HepG2 (cell line): Measurements from ENCODE around the gene PJA2. TPM values are rescaled to one million over a fixed set of nuclear protein-coding genes. Genes with fewer than 3 reads are reported as not detected.

Experiments
- ATAC-seq: fragments of 200-7000 bp; cut with Tn5 transposase; 3 replicates; pipeline ENCODE4 v1.9.1; 2020; ENCODE audit warnings: mild to moderate bottlenecking, moderate library complexity
- BruUV-seq: library from RNA; stranded (reverse); fragments of 400-500 nt; replicated peaks from 2 replicates; lab custom pipeline; 2021; lab: Mats Ljungman, UMichigan
- CTCF ChIA-PET: fragments of 300-600 bp; formaldehyde crosslinking; extraction: SDS; loops from one replicate; lab custom pipeline; 2021; ENCODE audit warnings: low total read pairs, inconsistent platforms, low intra/inter-chr PET ratio; lab: Yijun Ruan, JAX
- POLR2A ChIA-PET: fragments of 350-600 bp; sonication (Branson Sonifier 250); formaldehyde crosslinking; loops from one replicate; lab custom pipeline; 2020; ENCODE audit warnings: antibody characterized with exemption, inconsistent platforms; lab: Yijun Ruan, JAX
- DNase-seq: peaks from one replicate; pipeline ENCODE4 v3.0.0-alpha.2; 2015; ENCODE audit warnings: low spot score
- FAIRE-seq: peaks from 3 replicates; lab custom pipeline; 2011; peaks lifted over from hg19 to GRCh38; lab: Jason Lieb, UNC
- H2AFZ ChIP-seq: one replicate; pipeline ENCODE4 v1.6.1; 2011; ENCODE audit warnings: low read length, inconsistent platforms
- H3K27ac ChIP-seq: fragments of 300-600 bp; 3 replicates; pipeline ENCODE4 v1.8.0; 2011; ENCODE audit warnings: mixed run types, mild to moderate bottlenecking, mixed read lengths, low read length, inconsistent platforms; ENCODE audit not compliant: insufficient read depth; ENCODE audit errors: extremely low read length
- H3K27me3 ChIP-seq, 2 experiments: fragments of 200-600 bp in 1 of 2; 2 replicates in 1 of 2; 3 replicates in 1 of 2; pipeline versions ENCODE4 v1.6.0 to v1.8.0; 2011; ENCODE audit warnings: low read length in 2 of 2, mild to moderate bottlenecking in 2 of 2, moderate library complexity in 2 of 2, inconsistent platforms in 1 of 2; ENCODE audit not compliant: insufficient read depth in 2 of 2, control insufficient read depth in 1 of 2
- H3K36me3 ChIP-seq, 2 experiments: fragments of 200-600 bp in 1 of 2; replicated peaks in 1 of 2; 2 replicates in 1 of 2; 3 replicates in 1 of 2; pipeline versions ENCODE4 v1.5.1 to v1.8.0; 2011; ENCODE audit warnings: low read length in 2 of 2, inconsistent platforms in 1 of 2; ENCODE audit not compliant: insufficient read depth in 2 of 2, control insufficient read depth in 1 of 2
- H3K4me1 ChIP-seq: 2 replicates; pipeline ENCODE4 v1.5.1; 2012; ENCODE audit warnings: low read length, inconsistent platforms; ENCODE audit not compliant: insufficient read depth
- H3K4me2 ChIP-seq: 2 replicates; pipeline ENCODE4 v1.6.0; 2011; ENCODE audit warnings: low read depth, low read length, inconsistent platforms
- H3K4me3 ChIP-seq, 3 experiments: fragments of 200-600 bp in 1 of 3; sonication (generic), shearing (Covaris generic) in 1 of 3; replicated peaks in 1 of 3; 2 replicates each; pipeline ENCODE4 v1.5.1; 2011 to 2016; ENCODE audit warnings: low read length in 3 of 3, inconsistent platforms in 2 of 3, low read depth in 2 of 3, mild to moderate bottlenecking in 2 of 3, control low read depth in 1 of 3, mixed read lengths in 1 of 3; ENCODE audit not compliant: insufficient read depth in 1 of 3
- H3K79me2 ChIP-seq: one replicate; pipeline ENCODE4 v1.6.1; 2011; ENCODE audit warnings: low read length, inconsistent platforms; ENCODE audit not compliant: insufficient read depth
- H3K9ac ChIP-seq: 2 replicates; pipeline ENCODE4 v1.6.0; 2011; ENCODE audit warnings: mild to moderate bottlenecking, low read depth, low read length, inconsistent platforms; ENCODE audit not compliant: insufficient read depth
- H3K9me3 ChIP-seq: 2 replicates; pipeline ENCODE4 v1.5.1; 2012; ENCODE audit warnings: mild to moderate bottlenecking, low read length
- H4K20me1 ChIP-seq: 2 replicates; pipeline ENCODE4 v1.6.0; 2011; ENCODE audit warnings: inconsistent platforms, mild to moderate bottlenecking, low read length, moderate library complexity; ENCODE audit not compliant: insufficient read depth
- CCAR2 ChIP-seq: fragments of 200-400 bp; formaldehyde crosslinking; optimal IDR thresholded peaks from 2 replicates; pipeline ENCODE3; 2018; ENCODE audit warnings: low read depth, mild to moderate bottlenecking, low read length, moderate library complexity
- CENPT ChIP-seq: sonication (generic); formaldehyde crosslinking; IDR thresholded peaks from 2 replicates; pipeline ENCODE4 v1.8.0; 2022; ENCODE audit warnings: low read depth, mild to moderate bottlenecking, moderate library complexity, missing genetic modification reagents
- CENPX ChIP-seq: sonication (generic); formaldehyde crosslinking; IDR thresholded peaks from 2 replicates; pipeline ENCODE4 v1.9.0; 2021; ENCODE audit warnings: mild to moderate bottlenecking, missing genetic modification reagents, moderate library complexity
- KMT2B ChIP-seq: IDR thresholded peaks from 2 replicates; pipeline ENCODE4 v1.6.1; 2016; ENCODE audit warnings: missing genetic modification reagents, missing compliant biosample characterization
- MTA1 ChIP-seq: sonication (generic); formaldehyde crosslinking; IDR thresholded peaks from 2 replicates; pipeline ENCODE4 v1.4.0; 2020; ENCODE audit warnings: missing genetic modification reagents, mild to moderate bottlenecking, borderline replicate concordance
- SMAD9 ChIP-seq: sonication (generic); formaldehyde crosslinking; IDR thresholded peaks from 2 replicates; pipeline ENCODE4 v1.5.1; 2020; ENCODE audit warnings: mild to moderate bottlenecking, missing genetic modification reagents
- TSC22D2 ChIP-seq: sonication (generic); formaldehyde crosslinking; IDR thresholded peaks from 2 replicates; pipeline ENCODE4 v1.5.1; 2020; ENCODE audit warnings: missing genetic modification reagents, mild to moderate bottlenecking, borderline replicate concordance
- WIZ ChIP-seq: sonication (generic); formaldehyde crosslinking; IDR thresholded peaks from 2 replicates; pipeline ENCODE4 v1.5.1; 2020; ENCODE audit warnings: mild to moderate bottlenecking, missing genetic modification reagents
- YEATS4 ChIP-seq: sonication (generic); formaldehyde crosslinking; IDR thresholded peaks from 2 replicates; pipeline ENCODE4 v1.4.0; 2020; ENCODE audit warnings: missing genetic modification reagents, borderline replicate concordance
- ZNF446 ChIP-seq: sonication (generic); formaldehyde crosslinking; IDR thresholded peaks from 2 replicates; pipeline ENCODE4 v1.5.0; 2020; ENCODE audit warnings: mild to moderate bottlenecking, missing genetic modification reagents
- ZNF83 ChIP-seq: sonication (generic); formaldehyde crosslinking; IDR thresholded peaks from 2 replicates; pipeline ENCODE4 v1.4.0; 2020; ENCODE audit warnings: missing genetic modification reagents, mild to moderate bottlenecking, borderline replicate concordance
- WGBS: methylation state at CpG from one replicate; pipeline ENCODE4 v1.1.6; 2017; ENCODE audit warnings: low lambda C conversion rate; 5-methylcytosine and 5-hydroxymethylcytosine counted together
- in situ Hi-C: cut with HindIII; loops from 2 replicates; pipeline ENCODE4 v1.10.0; 2017; ENCODE audit warnings: low pct_unique_long_range_greater_than_20kb; ENCODE audit not compliant: extremely low pct_ligation_motif_present
- intact Hi-C: fragments of 100-400 bp; cut with micrococcal nuclease; formaldehyde crosslinking; loops from one replicate; pipeline ENCODE4 v1.10.0; 2022; ENCODE audit not compliant: unreplicated experiment
- polyA plus RNA-seq, 8 experiments: library from polyadenylated mRNA; depleted of rRNA in 3 of 8; stranded (reverse) in 7 of 8; unstranded in 1 of 8; fragments of >200 nt; fragmentation: Illumina TruSeq in 4 of 8; extraction: Trizol in 4 of 8; gene quantifications; 2 replicates each; pipeline versions ENCODE4 v1.2.1 to v1.2.3, GENCODE V29; 2011 to 2016; ENCODE audit warnings: low read depth in 4 of 8, missing spikeins in 1 of 8, mixed read lengths in 1 of 8; ENCODE audit not compliant: insufficient read depth in 1 of 8
- total RNA-seq, 5 experiments: library from RNA; depleted of rRNA; stranded (reverse); fragments of >200 nt; fragmentation: Illumina TruSeq; extraction: Trizol; gene quantifications; 2 replicates each; pipeline ENCODE4 v1.2.3, GENCODE V29; 2016; ENCODE audit warnings: low read depth in 1 of 5
- TF ChIP-seq, protein P1 (sequence below): IDR thresholded peaks from 2 replicates; pipeline ENCODE4 v1.6.1; 2016; ENCODE audit warnings: missing genetic modification reagents, missing compliant biosample characterization
- TF ChIP-seq, protein P2 (sequence below): sonication (generic); formaldehyde crosslinking; IDR thresholded peaks from 2 replicates; pipeline ENCODE4 v1.9.0; 2021; ENCODE audit warnings: missing genetic modification reagents, borderline replicate concordance

PJA2 gene
- total and polyA plus RNA-seq, 2 of the 13 experiments (the other 11 are each of a cell fraction or from before 2014, with no cell fraction given): 39.4 to 41.4 TPM

DNA sequence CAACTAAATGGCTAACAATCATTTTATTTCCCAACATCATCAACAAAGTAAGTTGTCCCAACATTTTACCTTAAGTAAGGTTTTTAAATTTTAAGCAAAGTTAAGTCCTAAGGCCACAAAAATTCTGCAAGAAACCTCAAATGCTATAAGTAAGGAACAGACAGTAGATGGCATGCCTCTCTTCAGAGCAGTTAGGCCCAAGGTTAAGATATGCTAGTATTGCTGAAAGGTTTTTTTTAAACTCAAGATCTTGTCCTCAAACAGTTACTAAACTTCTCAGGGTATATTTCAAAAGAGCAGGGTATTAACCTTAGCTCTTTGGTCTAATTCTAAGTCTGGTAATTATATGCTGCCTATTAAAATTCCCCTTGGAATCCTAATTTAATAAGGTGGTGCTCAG is 35.1 kb downstream of the PJA2 start (continued):
- no peak for TF ChIP-seq MTA1 (CRISPR knock-in tag)
- TF ChIP-seq, all 625 proteins: peak for 0

DNA sequence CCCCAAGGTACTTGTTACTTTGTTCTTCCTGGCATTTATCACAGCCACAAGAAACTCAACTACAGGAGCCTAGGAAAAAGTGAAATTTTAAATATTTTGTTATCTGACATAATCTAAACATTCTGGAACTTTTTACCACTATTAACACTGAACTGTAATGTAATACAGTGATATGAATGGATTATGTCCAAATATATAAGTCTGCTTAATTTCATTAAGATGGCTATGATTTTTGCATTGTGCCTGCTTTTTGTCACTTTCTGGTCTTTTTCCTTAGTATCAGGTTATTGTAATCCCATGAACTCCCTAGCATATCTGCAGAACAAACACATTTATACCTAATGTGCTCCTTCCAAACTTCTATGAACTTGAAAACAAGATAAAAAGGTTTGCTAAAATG is 35.8 kb downstream of the PJA2 start:
- no TSS peak for BruUV-seq
- peaks cover 3% of the 10 kb centered on the region; the same call in 1 of the 2 replicates for H3K9me3 ChIP-seq
- FAIRE-seq (no peak), DNase-seq (no peak)
- no peak overlapping the region for H3K9ac ChIP-seq
- no peaks in the 10 kb centered on the region for H4K20me1 ChIP-seq
- H3K36me3 ChIP-seq: peaks cover 12 to 18% of the 10 kb centered on the region in 2 experiments; a peak in 4 of 5 replicates
- no peak for TF ChIP-seq TSC22D2 (CRISPR knock-in tag)
- TF ChIP-seq, protein P1, sequence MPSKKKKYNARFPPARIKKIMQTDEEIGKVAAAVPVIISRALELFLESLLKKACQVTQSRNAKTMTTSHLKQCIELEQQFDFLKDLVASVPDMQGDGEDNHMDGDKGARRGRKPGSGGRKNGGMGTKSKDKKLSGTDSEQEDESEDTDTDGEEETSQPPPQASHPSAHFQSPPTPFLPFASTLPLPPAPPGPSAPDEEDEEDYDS (CRISPR knock-in tag): no peak
- no peak for TF ChIP-seq KMT2B
- TF ChIP-seq ZNF83 (CRISPR knock-in tag): no peak
- TF ChIP-seq YEATS4: no peak
- TF ChIP-seq WIZ (CRISPR knock-in tag): no peak
- TF ChIP-seq, all 625 proteins: peak for 0
- no peaks in the 10 kb centered on the region for H3K79me2 ChIP-seq
- H3K4me1 ChIP-seq: no peaks in the 10 kb centered on the region
- CTCF ChIA-PET: no interaction called here
- no peak overlapping the region for H3K27ac ChIP-seq
- in situ Hi-C loops (no loop called here), intact Hi-C loops (loop anchor here (5.0 kb wide), 1 partner anchor 33 kb away; the partner anchor contains the start of gene PJA2)
- no peak overlapping the region for H3K4me2 ChIP-seq
- no peaks in the 10 kb centered on the region; a peak in 1 of 5 replicates for H3K27me3 ChIP-seq
- ATAC-seq: no peak
- POLR2A ChIA-PET: no interaction called here
- H2AFZ ChIP-seq: no peak overlapping the region
- H3K4me3 ChIP-seq: no peak overlapping the region

DNA sequence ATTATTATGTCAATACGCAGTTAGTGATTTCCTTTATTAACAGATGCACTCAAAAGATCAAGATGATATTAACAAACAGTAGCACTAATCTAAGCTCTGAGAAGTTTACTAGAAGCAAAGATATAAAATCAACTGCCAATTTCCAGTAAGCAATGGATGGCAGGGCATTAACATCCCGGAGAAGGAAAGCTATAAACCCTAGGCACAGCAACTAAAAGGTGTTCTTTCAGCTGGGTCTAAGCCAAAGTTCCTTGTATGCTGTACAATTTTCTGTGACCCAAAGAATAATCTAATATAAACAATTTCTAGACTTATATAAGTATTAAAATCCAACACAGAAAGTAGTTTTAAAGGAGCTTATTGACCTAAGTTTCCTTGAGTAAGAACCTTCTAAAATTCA is 39.4 kb downstream of the PJA2 start:
- H4K20me1 ChIP-seq: no peaks in the 10 kb centered on the region
- no peak overlapping the region for H2AFZ ChIP-seq
- intact Hi-C loops: loop anchor here (5.0 kb wide), 1 partner anchor 37 kb away; the partner anchor contains the start of gene PJA2
- no peaks in the 10 kb centered on the region for H3K79me2 ChIP-seq
- no TSS peak for BruUV-seq
- H3K4me3 ChIP-seq: no peak overlapping the region
- H3K27me3 ChIP-seq: no peaks in the 10 kb centered on the region; a peak in 1 of 5 replicates
- H3K4me2 ChIP-seq: no peak overlapping the region
- no peak for ATAC-seq
- no peak for FAIRE-seq
- no peak overlapping the region for H3K9ac ChIP-seq
- POLR2A ChIA-PET: no interaction called here
- H3K9me3 ChIP-seq: peaks cover 14% of the 10 kb centered on the region
- no peak for DNase-seq
- CTCF ChIA-PET: no interaction called here
- peaks cover 6 to 28% of the 10 kb centered on the region in 2 experiments for H3K36me3 ChIP-seq
- H3K27ac ChIP-seq: no peak overlapping the region
- WGBS: 94% methylated on average over 2 of the region's 2 CpGs
- in situ Hi-C loops: no loop called here
- H3K4me1 ChIP-seq: no peaks in the 10 kb centered on the region
- TF ChIP-seq SMAD9 (CRISPR knock-in tag) (no peak), CENPX (CRISPR knock-in tag) (no peak), CCAR2 (no peak), CENPT (CRISPR knock-in tag) (no peak), ZNF446 (no peak)
- TF ChIP-seq, protein P2, sequence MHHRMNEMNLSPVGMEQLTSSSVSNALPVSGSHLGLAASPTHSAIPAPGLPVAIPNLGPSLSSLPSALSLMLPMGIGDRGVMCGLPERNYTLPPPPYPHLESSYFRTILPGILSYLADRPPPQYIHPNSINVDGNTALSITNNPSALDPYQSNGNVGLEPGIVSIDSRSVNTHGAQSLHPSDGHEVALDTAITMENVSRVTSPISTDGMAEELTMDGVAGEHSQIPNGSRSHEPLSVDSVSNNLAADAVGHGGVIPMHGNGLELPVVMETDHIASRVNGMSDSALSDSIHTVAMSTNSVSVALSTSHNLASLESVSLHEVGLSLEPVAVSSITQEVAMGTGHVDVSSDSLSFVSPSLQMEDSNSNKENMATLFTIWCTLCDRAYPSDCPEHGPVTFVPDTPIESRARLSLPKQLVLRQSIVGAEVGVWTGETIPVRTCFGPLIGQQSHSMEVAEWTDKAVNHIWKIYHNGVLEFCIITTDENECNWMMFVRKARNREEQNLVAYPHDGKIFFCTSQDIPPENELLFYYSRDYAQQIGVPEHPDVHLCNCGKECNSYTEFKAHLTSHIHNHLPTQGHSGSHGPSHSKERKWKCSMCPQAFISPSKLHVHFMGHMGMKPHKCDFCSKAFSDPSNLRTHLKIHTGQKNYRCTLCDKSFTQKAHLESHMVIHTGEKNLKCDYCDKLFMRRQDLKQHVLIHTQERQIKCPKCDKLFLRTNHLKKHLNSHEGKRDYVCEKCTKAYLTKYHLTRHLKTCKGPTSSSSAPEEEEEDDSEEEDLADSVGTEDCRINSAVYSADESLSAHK (CRISPR knock-in tag): no peak
